ENCODE results near the gene WIPF2. TPM values are rescaled to one million over a fixed set of nuclear protein-coding genes. Genes with fewer than 3 reads are reported as not detected.

The WIPF2 gene
- total RNA-seq, 4 donors from 2014 or later = 9.8 to 13.8 (median 11.2) TPM

DNA sequence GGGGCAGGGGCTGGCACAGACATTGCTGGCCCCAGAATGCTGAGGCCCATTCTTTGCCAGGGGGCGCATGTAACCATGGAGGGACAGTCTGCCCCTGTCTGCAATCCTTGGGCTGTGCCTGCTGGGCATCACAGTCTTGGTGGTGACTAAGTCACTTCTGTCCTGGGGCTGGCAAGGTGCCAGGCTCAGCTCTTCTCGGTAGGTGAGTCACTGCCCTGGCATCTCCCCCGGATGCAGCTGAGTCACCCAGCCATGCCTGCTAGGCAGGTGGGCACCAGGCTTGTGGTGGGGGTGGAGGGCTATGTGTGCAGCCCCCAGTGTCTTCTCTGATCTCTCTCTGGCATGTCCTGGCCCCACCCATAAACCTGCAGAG, 95.5 kb downstream of the WIPF2 start:
- Histone ChIP-seq H3K27ac (peak overlapping the region; percentile 19 to 94 (median 56)), H3K9me3 (no peaks in the 10 kb centered on the region), H3K27me3 (no peaks in the 10 kb centered on the region), H3K4me3 (no peak overlapping the region), H3K4me1 (peaks cover 62 to 98% (median 90%) of the 10 kb centered on the region in 3 donors), H3K36me3 (no peaks in the 10 kb centered on the region)
- DNase-seq = no peak
- no peak for TF ChIP-seq POLR2A (IDR thresholded peaks at IDR 0.05)
- TF ChIP-seq, protein P1, sequence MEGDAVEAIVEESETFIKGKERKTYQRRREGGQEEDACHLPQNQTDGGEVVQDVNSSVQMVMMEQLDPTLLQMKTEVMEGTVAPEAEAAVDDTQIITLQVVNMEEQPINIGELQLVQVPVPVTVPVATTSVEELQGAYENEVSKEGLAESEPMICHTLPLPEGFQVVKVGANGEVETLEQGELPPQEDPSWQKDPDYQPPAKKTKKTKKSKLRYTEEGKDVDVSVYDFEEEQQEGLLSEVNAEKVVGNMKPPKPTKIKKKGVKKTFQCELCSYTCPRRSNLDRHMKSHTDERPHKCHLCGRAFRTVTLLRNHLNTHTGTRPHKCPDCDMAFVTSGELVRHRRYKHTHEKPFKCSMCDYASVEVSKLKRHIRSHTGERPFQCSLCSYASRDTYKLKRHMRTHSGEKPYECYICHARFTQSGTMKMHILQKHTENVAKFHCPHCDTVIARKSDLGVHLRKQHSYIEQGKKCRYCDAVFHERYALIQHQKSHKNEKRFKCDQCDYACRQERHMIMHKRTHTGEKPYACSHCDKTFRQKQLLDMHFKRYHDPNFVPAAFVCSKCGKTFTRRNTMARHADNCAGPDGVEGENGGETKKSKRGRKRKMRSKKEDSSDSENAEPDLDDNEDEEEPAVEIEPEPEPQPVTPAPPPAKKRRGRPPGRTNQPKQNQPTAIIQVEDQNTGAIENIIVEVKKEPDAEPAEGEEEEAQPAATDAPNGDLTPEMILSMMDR (IDR thresholded peaks at IDR 0.05) = no peak
- 40% methylated on average over 2 of the region's 3 CpGs; no CpG with 5 or more reads in 1 of the 2 donors for WGBS, 2 donors
- intact Hi-C loops (cut with DNase I) = no loop called here

- no peak for DNase-seq
- H3K9me3 ChIP-seq = no peaks in the 10 kb centered on the region
- 84 to 85% methylated on average over 2 to 3 of the region's 3 CpGs for WGBS, 2 donors
Observed at GRCh38 chr17:40315206-40315605, 96.1 kb downstream of the WIPF2 start.

GRCh38 chr17:40315678-40316570, 96.8 kb downstream of the WIPF2 start:
- TF ChIP-seq, protein P1 (IDR thresholded peaks at IDR 0.05) = no peak
- TF ChIP-seq POLR2A (IDR thresholded peaks at IDR 0.05) = no peak
- Histone ChIP-seq H3K27me3 (no peaks in the 10 kb centered on the region), H3K36me3 (no peaks in the 10 kb centered on the region), H3K9me3 (no peaks in the 10 kb centered on the region), H3K27ac (peak overlapping the region; percentile 84 to 97 (median 92)), H3K4me1 (peaks cover 61 to 98% (median 90%) of the 10 kb centered on the region in 3 donors), H3K4me3 (peak overlapping the region in 3 of 4 donors; percentile 89 to 96 (median 92))
- WGBS, 2 donors = 62 to 63% methylated on average over 3 to 6 of the region's 9 CpGs
- no peak for DNase-seq
- intact Hi-C loops (cut with DNase I) = no loop called here

More at GRCh38 chr17:40315206-40315605, 96.1 kb downstream of the WIPF2 start:
- Histone ChIP-seq H3K27ac (peak overlapping the region; percentile 8 to 97 (median 64)), H3K36me3 (no peaks in the 10 kb centered on the region), H3K4me3 (no peak overlapping the region), H3K4me1 (peaks cover 62 to 98% (median 90%) of the 10 kb centered on the region in 3 donors), H3K27me3 (no peaks in the 10 kb centered on the region)
- TF ChIP-seq, protein P1 (IDR thresholded peaks at IDR 0.05) = no peak
- no peak for TF ChIP-seq POLR2A (IDR thresholded peaks at IDR 0.05)
- intact Hi-C loops (cut with DNase I) = no loop called here

DNA sequence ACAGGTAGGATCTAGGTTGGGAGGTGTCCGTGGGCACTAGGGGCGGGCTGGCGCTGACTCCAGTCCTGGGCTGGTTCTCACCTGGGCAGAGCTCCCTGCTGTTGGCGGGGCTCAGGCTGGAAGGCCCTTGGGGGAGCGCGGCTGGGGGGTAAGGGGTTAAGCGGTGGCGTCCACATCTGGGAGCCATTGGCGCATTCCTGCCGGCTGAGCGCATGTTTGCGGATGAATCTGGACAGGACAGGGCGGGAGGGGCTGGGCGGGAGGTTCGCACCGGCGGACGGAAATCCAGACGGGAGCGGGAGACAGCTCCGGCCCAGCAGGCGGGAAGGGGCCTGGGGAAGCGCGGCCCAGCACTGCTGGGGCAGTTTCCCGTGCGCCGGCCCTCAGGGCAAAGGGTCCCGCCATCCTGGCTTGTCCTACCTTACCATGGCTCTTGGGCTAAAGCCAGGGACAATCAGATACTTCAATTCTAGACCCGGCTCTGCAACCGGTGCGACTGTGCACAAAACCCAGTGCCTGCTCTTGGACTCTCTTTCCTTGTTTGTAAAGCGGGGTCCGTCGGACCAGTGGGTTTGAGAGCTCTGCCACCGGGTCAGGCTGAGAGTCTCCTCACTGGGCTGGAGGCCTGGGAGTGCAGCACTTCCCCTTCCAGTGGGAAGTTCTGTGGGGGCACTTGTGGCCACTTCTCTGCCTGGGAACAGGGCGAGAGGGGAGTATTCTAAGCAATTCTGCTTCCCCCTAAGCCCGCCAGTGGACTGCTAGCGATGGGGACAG, 97.7 kb downstream of the WIPF2 start:
- TF ChIP-seq, protein P1 (IDR thresholded peaks at IDR 0.05) = no peak
- no peak for TF ChIP-seq POLR2A (IDR thresholded peaks at IDR 0.05)
- WGBS, 2 donors = 16 to 43% methylated on average over 5 to 20 of the region's 38 CpGs
- Histone ChIP-seq H3K4me3 (peak overlapping the region; percentile 14 to 96 (median 90)), H3K27ac (peak overlapping the region; percentile 84 to 97 (median 92)), H3K36me3 (no peaks in the 10 kb centered on the region), H3K27me3 (no peaks in the 10 kb centered on the region), H3K9me3 (no peaks in the 10 kb centered on the region), H3K4me1 (peaks cover 61 to 98% (median 90%) of the 10 kb centered on the region in 3 donors)
- no peak for DNase-seq
- intact Hi-C loops (cut with DNase I) = no loop called here

Data from esophagus squamous epithelium (tissue), 5 donors.